ENCODE data around the gene PHLDB2. TPM values are rescaled to one million over a fixed set of nuclear protein-coding genes. Genes with fewer than 3 reads are reported as not detected.
A peak's percentile ranks its signal among the peaks of the same experiment; 100 is the strongest.

PHLDB2 gene
- total RNA-seq, 1 donor from 2014 or later = 43.5 TPM

DNA sequence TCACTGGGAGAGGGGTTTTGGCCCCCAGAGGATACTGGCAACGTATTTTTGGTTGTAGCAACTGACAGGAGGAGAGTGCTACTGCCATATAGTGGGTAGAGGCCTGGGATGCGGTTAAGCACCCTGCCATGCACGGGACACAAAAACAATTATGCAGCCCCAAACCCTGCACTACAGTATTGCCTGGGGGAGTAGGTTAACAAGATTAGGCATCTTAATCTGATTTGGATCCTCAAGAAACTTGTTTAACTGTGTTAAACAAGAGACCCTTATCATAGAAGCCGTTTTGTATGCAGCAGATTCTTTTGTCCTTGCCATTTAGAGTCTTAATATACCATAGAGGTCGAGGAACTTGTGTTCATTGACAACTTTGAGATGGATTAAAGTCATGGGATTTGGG lies 3.4 kb downstream of the PHLDB2 start:
- Mint-ChIP-seq H3K4me1 (ENCODE audit: unreplicated experiment) (peaks cover 51% of the 10 kb centered on the region), H3K36me3 (peaks cover 2% of the 10 kb centered on the region), H3K27me3 (peaks cover 9% of the 10 kb centered on the region), H3K9me3 (no peaks in the 10 kb centered on the region), H3K27ac (no peak overlapping the region), H3K4me3 (peak overlapping the region; percentile 74)
- no peak for DNase-seq (ENCODE audit: extremely low spot score, unreplicated experiment)
- no peak for TF ChIP-seq CTCF (conservative IDR thresholded peaks at IDR 0.05)

- TF ChIP-seq CTCF (conservative IDR thresholded peaks at IDR 0.05) = no peak
- Mint-ChIP-seq H3K27ac (peak overlapping the region; percentile 50), H3K4me3 (peak overlapping the region; percentile 14), H3K4me1 (ENCODE audit: unreplicated experiment) (peaks cover 51% of the 10 kb centered on the region), H3K9me3 (no peaks in the 10 kb centered on the region), H3K27me3 (peaks cover 7% of the 10 kb centered on the region), H3K36me3 (no peaks in the 10 kb centered on the region)
- DNase-seq (ENCODE audit: extremely low spot score, unreplicated experiment) = no peak
These were observed 3.9 kb downstream of the PHLDB2 start for GRCh38 chr3:111862974-111863373.

GRCh38 chr3:111863942-111864694 lies 5.1 kb downstream of the PHLDB2 start:
- Mint-ChIP-seq H3K4me3 (peak overlapping the region; percentile 52), H3K36me3 (no peaks in the 10 kb centered on the region), H3K4me1 (ENCODE audit: unreplicated experiment) (peaks cover 56% of the 10 kb centered on the region), H3K27me3 (peaks cover 7% of the 10 kb centered on the region), H3K9me3 (no peaks in the 10 kb centered on the region), H3K27ac (peak overlapping the region; percentile 54)
- TF ChIP-seq CTCF (conservative IDR thresholded peaks at IDR 0.05) = no peak
- DNase-seq (ENCODE audit: extremely low spot score, unreplicated experiment) = no peak

GRCh38 chr3:111864821-111865656 lies 6.0 kb downstream of the PHLDB2 start:
- TF ChIP-seq CTCF (conservative IDR thresholded peaks at IDR 0.05) = peak; percentile 34
- Mint-ChIP-seq H3K27ac (peak overlapping the region; percentile 54), H3K27me3 (peaks cover 7% of the 10 kb centered on the region), H3K4me3 (peak overlapping the region; percentile 52), H3K9me3 (no peaks in the 10 kb centered on the region), H3K4me1 (ENCODE audit: unreplicated experiment) (peaks cover 65% of the 10 kb centered on the region), H3K36me3 (peaks cover 3% of the 10 kb centered on the region)
- DNase-seq (ENCODE audit: extremely low spot score, unreplicated experiment) = no peak

DNA sequence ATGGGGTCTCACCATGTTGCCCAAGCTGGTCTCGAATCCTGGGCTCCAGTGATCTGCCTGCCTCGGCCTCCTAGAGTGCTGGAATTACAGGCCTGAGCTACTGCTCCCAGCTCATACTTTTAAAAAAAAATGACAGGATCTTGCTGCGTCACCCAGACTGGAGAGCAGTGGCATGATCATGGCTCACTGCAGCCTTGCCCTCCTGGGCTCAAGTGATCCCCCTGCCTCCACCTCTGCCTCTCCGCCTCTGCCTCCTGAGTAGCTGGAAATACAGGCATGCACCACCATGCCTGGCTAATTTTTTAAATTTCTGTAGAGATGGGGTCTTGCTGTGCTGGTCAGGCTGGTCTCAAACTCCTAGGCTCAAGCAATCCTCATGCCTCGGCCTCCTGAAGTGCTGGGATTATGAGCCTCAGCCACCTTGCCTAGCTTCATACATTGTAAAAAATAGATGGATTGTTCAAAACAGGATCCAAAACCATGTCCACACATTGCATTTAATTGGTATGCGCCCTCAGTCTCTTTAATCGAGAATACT lies 8.9 kb downstream of the PHLDB2 start:
- Mint-ChIP-seq H3K4me1 (ENCODE audit: unreplicated experiment) (peaks cover 69% of the 10 kb centered on the region), H3K4me3 (no peak overlapping the region), H3K27me3 (no peaks in the 10 kb centered on the region), H3K9me3 (no peaks in the 10 kb centered on the region), H3K36me3 (peaks cover 6% of the 10 kb centered on the region), H3K27ac (no peak overlapping the region)
- TF ChIP-seq CTCF (conservative IDR thresholded peaks at IDR 0.05) = no peak
- DNase-seq (ENCODE audit: extremely low spot score, unreplicated experiment) = no peak

All from type B pancreatic cell (in vitro differentiated cells).